C4-2B (cell line): Measurements from ENCODE around the gene COL15A1.

Experiments used
- H3K27ac ChIP-seq: fragments of 450-650 bp; 2 replicates; pipeline ENCODE4 v1.5.1; 2017
- CTCF ChIP-seq: fragments of 450-650 bp; conservative IDR thresholded peaks from 2 replicates; pipeline ENCODE4 v1.5.1; 2017; ENCODE audit warnings: mild to moderate bottlenecking
- ZFX ChIP-seq: fragments of 450-650 bp; IDR thresholded peaks from 2 replicates; pipeline ENCODE4 v1.6.1; 2017

The COL15A1 gene

GRCh38 chr9:99000476-99001395 lies 57.0 kb downstream of the COL15A1 start:
- TF ChIP-seq CTCF (peak; percentile 81), ZFX (no peak)
- no peak overlapping the region for H3K27ac ChIP-seq

DNA sequence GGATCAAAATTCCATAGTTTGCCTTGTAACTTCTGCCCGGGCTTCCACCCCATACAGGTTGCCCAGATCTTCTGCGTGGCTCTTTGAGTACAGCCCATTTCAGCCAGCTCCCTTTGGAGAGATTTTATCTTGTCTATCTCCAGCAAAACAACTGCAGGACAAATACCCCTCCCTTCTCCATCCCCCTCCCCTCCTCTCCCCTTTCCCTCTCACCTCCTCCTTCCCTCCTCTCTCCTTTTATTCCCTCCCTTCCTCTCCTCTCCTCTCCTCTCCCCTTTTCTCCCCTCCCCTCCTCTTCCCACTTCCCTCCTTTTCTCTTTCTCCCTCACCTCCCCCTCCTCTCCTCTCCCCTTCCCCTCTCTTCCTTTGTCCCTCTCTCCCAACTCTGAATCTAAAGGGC lies 58.2 kb downstream of the COL15A1 start:
- H3K27ac ChIP-seq = no peak overlapping the region
- TF ChIP-seq CTCF (no peak), ZFX (no peak)

- H3K27ac ChIP-seq = no peak overlapping the region
- no peak for TF ChIP-seq ZFX
- TF ChIP-seq CTCF = no peak
Measured at GRCh38 chr9:99002706-99003105, 59.0 kb downstream of the COL15A1 start.

DNA sequence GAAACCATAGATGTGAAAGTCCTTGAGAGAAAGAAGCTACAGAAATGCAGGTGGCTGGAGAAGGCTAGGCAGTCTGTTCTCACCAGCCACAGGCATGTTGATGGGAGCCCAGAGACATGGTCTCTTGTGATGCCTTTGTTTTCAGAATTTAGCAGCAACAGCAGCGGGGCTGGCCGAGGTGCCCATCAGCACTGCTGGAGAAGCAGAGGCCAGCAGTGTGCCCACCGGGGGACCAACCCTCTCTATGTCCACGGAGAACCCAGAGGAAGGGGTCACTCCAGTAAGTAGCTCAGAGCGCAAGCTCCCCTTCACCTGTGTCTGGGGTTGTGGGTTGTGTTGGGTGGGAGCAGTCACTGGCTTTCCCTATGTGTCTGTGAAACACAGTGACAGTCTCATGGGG lies 59.6 kb downstream of the COL15A1 start:
- TF ChIP-seq CTCF (no peak), ZFX (no peak)
- no peak overlapping the region for H3K27ac ChIP-seq

DNA sequence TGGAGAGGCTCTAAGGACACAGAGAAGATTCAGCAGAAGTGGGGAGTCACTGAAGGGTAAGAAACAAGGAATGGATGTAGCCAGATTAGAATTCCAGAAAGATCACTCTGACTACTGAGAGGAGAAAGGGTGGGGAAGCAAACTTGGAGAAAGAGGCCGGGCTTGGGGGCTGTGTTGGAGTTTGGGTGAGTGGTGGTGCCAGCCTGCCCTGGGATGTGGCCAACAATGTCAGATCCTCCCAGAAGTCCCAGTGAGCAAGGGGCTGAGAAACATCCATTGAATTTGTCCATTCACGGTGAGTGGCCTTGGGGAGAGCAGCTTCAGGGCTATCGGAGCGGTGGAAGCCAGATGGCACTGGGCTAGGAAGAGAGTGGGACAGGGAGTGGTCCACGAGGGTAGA lies 60.4 kb downstream of the COL15A1 start:
- H3K27ac ChIP-seq = no peak overlapping the region
- TF ChIP-seq ZFX (no peak), CTCF (no peak)

DNA sequence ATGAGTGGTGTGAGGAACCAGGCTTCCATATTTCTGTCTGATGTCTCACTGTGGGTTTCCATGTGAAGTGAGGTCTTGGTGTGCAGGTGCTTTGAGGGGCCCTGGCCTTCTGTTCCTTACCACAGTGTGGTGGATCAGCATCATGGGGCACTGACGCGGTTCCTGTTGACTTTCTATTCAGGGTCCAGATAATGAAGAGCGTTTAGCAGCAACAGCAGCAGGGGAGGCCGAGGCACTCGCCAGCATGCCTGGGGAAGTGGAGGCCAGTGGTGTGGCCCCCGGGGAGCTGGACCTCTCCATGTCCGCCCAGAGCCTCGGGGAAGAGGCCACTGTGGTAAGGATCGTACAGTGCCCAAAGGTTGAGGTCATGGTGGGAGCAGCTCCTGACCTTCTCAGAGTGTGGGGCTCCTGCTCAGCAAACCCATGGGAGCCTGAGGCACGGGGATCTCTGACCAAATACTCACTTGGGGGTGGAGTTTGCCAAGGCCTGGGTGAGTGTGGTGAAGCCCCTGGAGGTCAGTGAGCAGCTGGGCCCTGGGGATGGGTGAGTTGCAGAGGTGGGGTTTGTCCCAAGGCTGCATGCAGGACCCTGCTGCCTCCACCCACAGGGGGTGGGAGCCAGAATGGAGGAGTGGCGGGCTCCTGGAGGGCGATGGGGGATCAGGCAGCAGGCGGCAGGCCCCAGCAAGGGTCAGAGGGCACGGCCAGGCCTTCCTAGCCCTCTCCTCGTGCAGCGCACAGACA lies 61.2 kb downstream of the COL15A1 start:
- TF ChIP-seq CTCF (no peak), ZFX (no peak)
- H3K27ac ChIP-seq = no peak overlapping the region

DNA sequence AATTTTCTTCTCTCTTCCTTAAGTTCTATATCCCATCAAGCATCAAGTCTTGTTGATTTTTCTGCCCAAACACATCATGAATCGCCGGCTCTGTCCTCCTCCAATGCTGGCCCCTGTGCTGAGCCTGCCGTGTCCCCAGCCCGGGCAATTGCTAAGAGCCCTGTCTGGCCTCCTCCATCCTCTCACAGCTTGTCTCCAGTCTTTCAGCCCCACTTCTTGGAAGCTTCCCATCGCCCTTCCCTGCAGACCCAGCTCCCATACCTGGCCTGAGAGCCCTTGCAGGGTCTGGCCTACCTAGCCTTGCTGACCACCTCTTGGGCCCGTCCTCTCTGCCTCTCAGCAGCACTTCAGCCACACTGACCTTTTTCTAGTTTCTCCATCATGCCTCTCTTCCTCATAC lies 61.9 kb downstream of the COL15A1 start:
- TF ChIP-seq CTCF (no peak), ZFX (no peak)
- H3K27ac ChIP-seq = no peak overlapping the region
